ENCODE results near the gene DIPK1B.
"Not testable (repeated sequence)": the region's sequence is repeated elsewhere in the genome, so short reads cannot be mapped to it uniquely, and the experiment has no call there.

DIPK1B gene

GRCh38 chr9:136762915-136763648, 50.7 kb downstream of the DIPK1B start:
- Histone ChIP-seq H3K18ac (ENCODE audit: low read length) (no peak overlapping the region), H3K79me2 (ENCODE audit: control insufficient read depth, insufficient read depth, low read length) (no peaks in the 10 kb centered on the region), H3K4me2 (ENCODE audit: low read length) (no peak overlapping the region), H3K4me3 (ENCODE audit: low read length) (no peak overlapping the region), H3K9ac (ENCODE audit: low read length) (peak overlapping the region; percentile 57), H3K4me1 (ENCODE audit: control insufficient read depth, low read depth, low read length) (no peaks in the 10 kb centered on the region), H3K56ac (ENCODE audit: low read length) (peak overlapping the region; percentile 85), H3K23ac (ENCODE audit: low read length) (no peak overlapping the region), H2BK120ac (ENCODE audit: low read depth, low read length) (no peak overlapping the region), H2BK15ac (replicated peaks; ENCODE audit: low read depth) (no peak overlapping the region), H3K4ac (ENCODE audit: low read depth, low read length) (no peak overlapping the region), H3K79me1 (ENCODE audit: low read length) (no peaks in the 10 kb centered on the region), H3K27ac (ENCODE audit: low read depth, low read length) (no peak overlapping the region), H3K27me3 (ENCODE audit: insufficient read depth, low read length, poor library complexity) (no peaks in the 10 kb centered on the region), H4K8ac (ENCODE audit: low read depth, low read length) (no peak overlapping the region), H4K5ac (ENCODE audit: low read length) (no peak overlapping the region), H3K36me3 (ENCODE audit: control insufficient read depth, insufficient read depth, low read length) (no peaks in the 10 kb centered on the region), H2BK5ac (ENCODE audit: low read length) (no peak overlapping the region), H2AK5ac (ENCODE audit: low read length) (no peak overlapping the region)
- peak; percentile 95 for DNase-seq
- WGBS (ENCODE audit: extremely low coverage, insufficient coverage, low lambda C conversion rate), result no CpG with 5 or more reads among the region's 37 CpGs

GRCh38 chr9:136763649-136764035, 51.3 kb downstream of the DIPK1B start:
- Histone ChIP-seq H3K4ac (ENCODE audit: low read depth, low read length) (no peak overlapping the region), H3K56ac (ENCODE audit: low read length) (peak overlapping the region; percentile 34), H2AK5ac (ENCODE audit: low read length) (no peak overlapping the region), H3K4me2 (ENCODE audit: low read length) (no peak overlapping the region), H3K9ac (ENCODE audit: low read length) (no peak overlapping the region), H3K27me3 (ENCODE audit: insufficient read depth, low read length, poor library complexity) (no peaks in the 10 kb centered on the region), H2BK120ac (ENCODE audit: low read depth, low read length) (no peak overlapping the region), H4K5ac (ENCODE audit: low read length) (no peak overlapping the region), H2BK15ac (replicated peaks; ENCODE audit: low read depth) (no peak overlapping the region), H3K27ac (ENCODE audit: low read depth, low read length) (no peak overlapping the region), H3K4me1 (ENCODE audit: control insufficient read depth, low read depth, low read length) (no peaks in the 10 kb centered on the region), H3K36me3 (ENCODE audit: control insufficient read depth, insufficient read depth, low read length) (no peaks in the 10 kb centered on the region), H4K8ac (ENCODE audit: low read depth, low read length) (no peak overlapping the region), H3K79me2 (ENCODE audit: control insufficient read depth, insufficient read depth, low read length) (no peaks in the 10 kb centered on the region), H3K23ac (ENCODE audit: low read length) (no peak overlapping the region), H3K79me1 (ENCODE audit: low read length) (no peaks in the 10 kb centered on the region), H3K18ac (ENCODE audit: low read length) (no peak overlapping the region), H2BK5ac (ENCODE audit: low read length) (no peak overlapping the region), H3K4me3 (ENCODE audit: low read length) (no peak overlapping the region)
- no peak for DNase-seq
- no CpG with 5 or more reads among the region's 14 CpGs for WGBS (ENCODE audit: extremely low coverage, insufficient coverage, low lambda C conversion rate)

GRCh38 chr9:136764301-136764891, 52.0 kb downstream of the DIPK1B start, which contains the start of gene LCN15:
LCN15 (minus strand) TSS chr9:136764518; CDS start chr9:136764488, 30 bp downstream.
- no peaks in the 10 kb centered on the region for H3K79me1 ChIP-seq (ENCODE audit: low read length)
- no peak within 1 kb of the TSS for H3K4ac ChIP-seq (ENCODE audit: low read depth, low read length)
- H4K5ac ChIP-seq (ENCODE audit: low read length), result no peak within 1 kb of the TSS
- H2BK5ac ChIP-seq (ENCODE audit: low read length), result no peak within 1 kb of the TSS
- no peaks in the 10 kb centered on the region for H3K27me3 ChIP-seq (ENCODE audit: insufficient read depth, low read length, poor library complexity)
- no peak within 1 kb of the TSS for H3K23ac ChIP-seq (ENCODE audit: low read length)
- H3K4me3 ChIP-seq (ENCODE audit: low read length), result no peak within 1 kb of the TSS
- no peak within 1 kb of the TSS for H3K4me2 ChIP-seq (ENCODE audit: low read length)
- no peak within 1 kb of the TSS for H2BK120ac ChIP-seq (ENCODE audit: low read depth, low read length)
- H3K36me3 ChIP-seq (ENCODE audit: control insufficient read depth, insufficient read depth, low read length), result no peaks in the 10 kb centered on the region
- H2AK5ac ChIP-seq (ENCODE audit: low read length), result no peak within 1 kb of the TSS
- no peak for DNase-seq
- H3K4me1 ChIP-seq (ENCODE audit: control insufficient read depth, low read depth, low read length), result no peaks in the 10 kb centered on the region
- no peak within 1 kb of the TSS for H3K18ac ChIP-seq (ENCODE audit: low read length)
- no peak within 1 kb of the TSS for H3K27ac ChIP-seq (ENCODE audit: low read depth, low read length)
- peak within 1 kb of the TSS; percentile 34 for H3K56ac ChIP-seq (ENCODE audit: low read length)
- no peak within 1 kb of the TSS for H3K9ac ChIP-seq (ENCODE audit: low read length)
- no peaks in the 10 kb centered on the region for H3K79me2 ChIP-seq (ENCODE audit: control insufficient read depth, insufficient read depth, low read length)
- WGBS (ENCODE audit: extremely low coverage, insufficient coverage, low lambda C conversion rate), result no CpG with 5 or more reads among the region's 14 CpGs
- H2BK15ac ChIP-seq (replicated peaks; ENCODE audit: low read depth), result no peak within 1 kb of the TSS
- H4K8ac ChIP-seq (ENCODE audit: low read depth, low read length), result no peak within 1 kb of the TSS

- H3K4me3 ChIP-seq (ENCODE audit: low read length), result no peak overlapping the region
- no peak overlapping the region for H2BK5ac ChIP-seq (ENCODE audit: low read length)
- H3K79me2 ChIP-seq (ENCODE audit: control insufficient read depth, insufficient read depth, low read length), result no peaks in the 10 kb centered on the region
- no peak overlapping the region for H2AK5ac ChIP-seq (ENCODE audit: low read length)
- no peak for DNase-seq
- no peak overlapping the region for H4K5ac ChIP-seq (ENCODE audit: low read length)
- no peak overlapping the region for H3K23ac ChIP-seq (ENCODE audit: low read length)
- no peaks in the 10 kb centered on the region for H3K4me1 ChIP-seq (ENCODE audit: control insufficient read depth, low read depth, low read length)
- no CpG with 5 or more reads among the region's 14 CpGs for WGBS (ENCODE audit: extremely low coverage, insufficient coverage, low lambda C conversion rate)
- H3K4ac ChIP-seq (ENCODE audit: low read depth, low read length), result no peak overlapping the region
- H3K56ac ChIP-seq (ENCODE audit: low read length), result no peak overlapping the region
- H4K8ac ChIP-seq (ENCODE audit: low read depth, low read length), result no peak overlapping the region
- H2BK120ac ChIP-seq (ENCODE audit: low read depth, low read length), result no peak overlapping the region
- no peak overlapping the region for H3K27ac ChIP-seq (ENCODE audit: low read depth, low read length)
- no peaks in the 10 kb centered on the region for H3K36me3 ChIP-seq (ENCODE audit: control insufficient read depth, insufficient read depth, low read length)
- no peaks in the 10 kb centered on the region for H3K27me3 ChIP-seq (ENCODE audit: insufficient read depth, low read length, poor library complexity)
- no peak overlapping the region for H3K4me2 ChIP-seq (ENCODE audit: low read length)
- H3K9ac ChIP-seq (ENCODE audit: low read length), result no peak overlapping the region
- no peak overlapping the region for H3K18ac ChIP-seq (ENCODE audit: low read length)
- no peaks in the 10 kb centered on the region for H3K79me1 ChIP-seq (ENCODE audit: low read length)
- no peak overlapping the region for H2BK15ac ChIP-seq (replicated peaks; ENCODE audit: low read depth)
Observed at GRCh38 chr9:136765041-136765440, 52.7 kb downstream of the DIPK1B start.

GRCh38 chr9:136765745-136766409, 53.5 kb downstream of the DIPK1B start:
- H3K36me3 ChIP-seq (ENCODE audit: control insufficient read depth, insufficient read depth, low read length); H3K18ac ChIP-seq (ENCODE audit: low read length); H3K27ac ChIP-seq (ENCODE audit: low read depth, low read length); H3K4ac ChIP-seq (ENCODE audit: low read depth, low read length); H2AK5ac ChIP-seq (ENCODE audit: low read length); H3K23ac ChIP-seq (ENCODE audit: low read length); H4K8ac ChIP-seq (ENCODE audit: low read depth, low read length); H2BK5ac ChIP-seq (ENCODE audit: low read length); H3K9ac ChIP-seq (ENCODE audit: low read length); H2BK15ac ChIP-seq (replicated peaks; ENCODE audit: low read depth); H3K4me2 ChIP-seq (ENCODE audit: low read length); H4K5ac ChIP-seq (ENCODE audit: low read length); H2BK120ac ChIP-seq (ENCODE audit: low read depth, low read length); H3K4me1 ChIP-seq (ENCODE audit: control insufficient read depth, low read depth, low read length); DNase-seq; H3K79me2 ChIP-seq (ENCODE audit: control insufficient read depth, insufficient read depth, low read length); H3K27me3 ChIP-seq (ENCODE audit: insufficient read depth, low read length, poor library complexity); H3K4me3 ChIP-seq (ENCODE audit: low read length); H3K56ac ChIP-seq (ENCODE audit: low read length); H3K79me1 ChIP-seq (ENCODE audit: low read length): not testable (repeated sequence)
- WGBS (ENCODE audit: extremely low coverage, insufficient coverage, low lambda C conversion rate), result no CpG with 5 or more reads among the region's 14 CpGs

Data from mesendoderm (in vitro differentiated cells).